Naive thymus-derived CD4-positive, alpha-beta T cell (primary cell): ENCODE measurements around the gene PCBP3. TPM values are rescaled to one million over a fixed set of nuclear protein-coding genes. Genes with fewer than 3 reads are reported as not detected.

Source experiments
- ATAC-seq: fragments of 150-1000 bp; cut with Tn5 transposase; 2 replicates; pipeline ENCODE4 v1.10.0; 2021; ENCODE audit warnings: mild to moderate bottlenecking, moderate library complexity
- CTCF ChIA-PET: fragments of 350-600 bp; sonication (Branson Sonifier 250); formaldehyde crosslinking; loops from one replicate; lab custom pipeline; 2021; ENCODE audit warnings: antibody characterized with exemption; lab: Charles Lee
- POLR2A ChIA-PET: fragments of 350-600 bp; sonication (Branson Sonifier 250); formaldehyde crosslinking; loops from one replicate; lab custom pipeline; 2021; ENCODE audit warnings: antibody characterized with exemption, inconsistent platforms; lab: Charles Lee
- DNase-seq, 9 donors: peaks; one replicate each; pipeline versions ENCODE4 v3.0.0 to v3.0.0-alpha.2; 2020 to 2022; ENCODE audit warnings: mixed read lengths in 1 of 9
- H3K27ac ChIP-seq: one replicate; pipeline ENCODE4 v1.7.0; 2013; ENCODE audit warnings: mild to moderate bottlenecking, low read depth, low read length, moderate library complexity
- H3K27me3 ChIP-seq, 2 donors: one replicate each; pipeline ENCODE4 v1.7.0; 2013; ENCODE audit warnings: low read length in 2 of 2, mild to moderate bottlenecking in 2 of 2, moderate library complexity in 2 of 2; ENCODE audit not compliant: control insufficient read depth in 2 of 2, insufficient read depth in 2 of 2
- H3K36me3 ChIP-seq, 3 experiments: 1 replicate in 2 of 3; 2 replicates in 1 of 3; pipeline ENCODE4 v1.7.0; 2013; ENCODE audit warnings: low read length in 3 of 3, mild to moderate bottlenecking in 3 of 3, moderate library complexity in 1 of 3; ENCODE audit not compliant: insufficient read depth in 3 of 3, control insufficient read depth in 2 of 3
- H3K4me1 ChIP-seq, 2 donors: one replicate each; pipeline ENCODE4 v1.7.0; 2013; ENCODE audit warnings: low read length in 2 of 2, mild to moderate bottlenecking in 2 of 2, moderate library complexity in 1 of 2; ENCODE audit not compliant: control insufficient read depth in 2 of 2, insufficient read depth in 2 of 2
- H3K4me3 ChIP-seq: 2 replicates; pipeline ENCODE4 v1.7.0; 2013; ENCODE audit warnings: mild to moderate bottlenecking, low read length
- H3K9me3 ChIP-seq, 3 experiments: 1 replicate in 2 of 3; 2 replicates in 1 of 3; pipeline ENCODE4 v1.7.0; 2013; ENCODE audit warnings: low read length in 3 of 3; ENCODE audit not compliant: control insufficient read depth in 2 of 3
- H3K27ac Mint-ChIP-seq, 9 donors: one replicate each; pipeline ENCODE4 v1.8.0; 2020 to 2022; ENCODE audit warnings: mixed read lengths in 9 of 9, mild to moderate bottlenecking in 8 of 9, moderate library complexity in 5 of 9, inconsistent platforms in 2 of 9
- H3K27me3 Mint-ChIP-seq, 5 donors: one replicate each; pipeline ENCODE4 v1.8.0; 2021 to 2022; ENCODE audit warnings: mixed read lengths in 5 of 5, mild to moderate bottlenecking in 1 of 5
- H3K36me3 Mint-ChIP-seq, 5 donors: one replicate each; pipeline ENCODE4 v1.8.0; 2020 to 2022; ENCODE audit warnings: mixed read lengths in 5 of 5, mild to moderate bottlenecking in 3 of 5, inconsistent platforms in 1 of 5
- H3K4me1 Mint-ChIP-seq, 7 donors: one replicate each; pipeline ENCODE4 v1.8.0; 2020 to 2022; ENCODE audit warnings: mixed read lengths in 7 of 7, mild to moderate bottlenecking in 3 of 7, inconsistent platforms in 1 of 7
- H3K4me3 Mint-ChIP-seq, 10 donors: one replicate each; pipeline ENCODE4 v1.8.0; 2020 to 2022; ENCODE audit warnings: mild to moderate bottlenecking in 10 of 10, mixed read lengths in 10 of 10, moderate library complexity in 6 of 10, inconsistent platforms in 2 of 10
- H3K9me3 Mint-ChIP-seq, 11 donors: one replicate each; pipeline ENCODE4 v1.8.0; 2020 to 2022; ENCODE audit warnings: mixed read lengths in 11 of 11, mild to moderate bottlenecking in 4 of 11, inconsistent platforms in 1 of 11, moderate library complexity in 1 of 11
- intact Hi-C, 2 donors: fragments of 100-400 bp; cut with micrococcal nuclease; formaldehyde crosslinking; loops; one replicate each; pipeline ENCODE4 v1.15.1; 2023
- polyA plus RNA-seq, 2 donors: library from polyadenylated mRNA; unstranded; fragments of 300-500 nt; fragmentation: Illumina TruSeq; gene quantifications; one replicate each; pipeline ENCODE4 v1.2.3, GENCODE V29; 2021
- total RNA-seq, 6 experiments: library from RNA in 5 of 6; stranded (reverse) in 5 of 6; gene quantifications; 1 replicate in 5 of 6; 2 replicates in 1 of 6; pipeline ENCODE4 v1.2.3 and lab custom pipeline; 2021 to 2026

Gene PCBP3
- total and polyA plus RNA-seq, 7 experiments from 2014 or later, result 1.2 to 5.2 (median 1.6) TPM

- Histone ChIP-seq H3K27ac (no peak overlapping the region), H3K4me1 (peaks cover 48 to 78% of the 10 kb centered on the region in 2 donors), H3K9me3 (peaks cover 0 to 5% (median 0%) of the 10 kb centered on the region in 3 experiments), H3K27me3 (no peaks in the 10 kb centered on the region), H3K4me3 (no peak overlapping the region), H3K36me3 (no peaks in the 10 kb centered on the region)
- peaks cover 0 to 11% (median 4%) of the 10 kb centered on the region in 5 donors for H3K36me3 Mint-ChIP-seq
- peak in 5 of 9 donors; percentile 11 to 41 (median 21) for DNase-seq
- POLR2A ChIA-PET, result interaction anchor here (0.8 to 1.2 kb wide), 2 partner anchors 18 to 86 kb away, joined by 4 read pairs; no protein-coding TSS in a partner anchor
- peak overlapping the region in 9 of 10 donors; percentile 24 to 81 (median 62) for H3K4me3 Mint-ChIP-seq
- intact Hi-C loops, result no loop called here
- no peak for ATAC-seq
- H3K4me1 Mint-ChIP-seq, result peaks cover 53 to 97% (median 91%) of the 10 kb centered on the region in 7 donors
- peaks cover 0 to 17% (median 0%) of the 10 kb centered on the region in 5 donors for H3K27me3 Mint-ChIP-seq
- H3K9me3 Mint-ChIP-seq, result peaks cover 3 to 16% (median 7%) of the 10 kb centered on the region in 11 donors
- CTCF ChIA-PET, result interaction anchor here (4.7 kb wide), 1 partner anchor 35 kb away, joined by 18 read pairs; no protein-coding TSS in a partner anchor
- peak overlapping the region in 7 of 9 donors; percentile 87 to 93 (median 90) for H3K27ac Mint-ChIP-seq
These were observed 244.3 kb downstream of the PCBP3 start for GRCh38 chr21:45887788-45888187.

- intact Hi-C loops, result no loop called here
- H3K27me3 Mint-ChIP-seq, result peaks cover 0 to 17% (median 0%) of the 10 kb centered on the region in 5 donors
- ChIA-PET POLR2A (interaction anchor here (0.6 to 1.3 kb wide), 5 partner anchors 18 to 397 kb away, joined by 3 to 4 read pairs (median 3); partner anchors contain the start of gene MCM3AP), CTCF (interaction anchor here (0.6 to 4.7 kb wide), 3 partner anchors 8 to 34 kb away, joined by 4 to 18 read pairs (median 7); no protein-coding TSS in a partner anchor)
- peaks cover 3 to 9% (median 6%) of the 10 kb centered on the region in 11 donors for H3K9me3 Mint-ChIP-seq
- Histone ChIP-seq H3K27ac (no peak overlapping the region), H3K9me3 (peaks cover 0 to 5% (median 0%) of the 10 kb centered on the region in 3 experiments), H3K27me3 (no peaks in the 10 kb centered on the region), H3K4me3 (no peak overlapping the region), H3K36me3 (no peaks in the 10 kb centered on the region), H3K4me1 (peaks cover 50 to 84% of the 10 kb centered on the region in 2 donors)
- DNase-seq (peak in 3 of 9 donors; percentile 16 to 36 (median 26)), ATAC-seq (peak; percentile 27)
- peak overlapping the region in 6 of 9 donors; percentile 1 to 92 (median 66) for H3K27ac Mint-ChIP-seq
- peaks cover 57 to 95% (median 94%) of the 10 kb centered on the region in 7 donors for H3K4me1 Mint-ChIP-seq
- H3K4me3 Mint-ChIP-seq, result peak overlapping the region in 9 of 10 donors; percentile 24 to 84 (median 66)
- peaks cover 0 to 11% (median 0%) of the 10 kb centered on the region in 5 donors for H3K36me3 Mint-ChIP-seq
These were observed 245.0 kb downstream of the PCBP3 start for GRCh38 chr21:45888386-45889009.

- H3K27me3 Mint-ChIP-seq, result peaks cover 0 to 17% (median 0%) of the 10 kb centered on the region in 5 donors
- peaks cover 3 to 9% (median 6%) of the 10 kb centered on the region in 11 donors for H3K9me3 Mint-ChIP-seq
- H3K27ac ChIP-seq, result no peak overlapping the region
- H3K36me3 Mint-ChIP-seq, result peaks cover 0 to 11% (median 0%) of the 10 kb centered on the region in 5 donors
- peak overlapping the region; percentile 3 for H3K4me3 ChIP-seq
- peak overlapping the region in 8 of 10 donors; percentile 24 to 79 (median 67) for H3K4me3 Mint-ChIP-seq
- peaks cover 50 to 84% of the 10 kb centered on the region in 2 donors for H3K4me1 ChIP-seq
- ATAC-seq, result no peak
- CTCF ChIA-PET, result interaction anchor here (1.6 to 4.7 kb wide), 2 partner anchors 9 to 33 kb away, joined by 7 to 18 read pairs; no protein-coding TSS in a partner anchor
- H3K27ac Mint-ChIP-seq, result peak overlapping the region in 6 of 9 donors; percentile 1 to 92 (median 66)
- DNase-seq, result peak in 4 of 9 donors; percentile 18 to 41 (median 21)
- H3K27me3 ChIP-seq, result no peaks in the 10 kb centered on the region
- H3K36me3 ChIP-seq, result no peaks in the 10 kb centered on the region
- peaks cover 0 to 5% (median 0%) of the 10 kb centered on the region in 3 experiments for H3K9me3 ChIP-seq
- peaks cover 57 to 94% (median 92%) of the 10 kb centered on the region in 7 donors for H3K4me1 Mint-ChIP-seq
- intact Hi-C loops, result no loop called here
- POLR2A ChIA-PET, result interaction anchor here (0.5 to 1.3 kb wide), 5 partner anchors 9 to 396 kb away, joined by 3 read pairs; partner anchors contain the start of gene MCM3AP
These were observed 245.7 kb downstream of the PCBP3 start for GRCh38 chr21:45889256-45889655.

- CTCF ChIA-PET, result no interaction called here
- ATAC-seq (no peak), DNase-seq (no peak)
- no peak overlapping the region for H3K4me3 ChIP-seq
- H3K36me3 Mint-ChIP-seq, result peaks cover 0 to 10% (median 0%) of the 10 kb centered on the region in 5 donors
- H3K4me1 Mint-ChIP-seq, result peaks cover 51 to 91% (median 90%) of the 10 kb centered on the region in 7 donors
- H3K27ac Mint-ChIP-seq, result peak overlapping the region in 5 of 9 donors; percentile 24 to 79 (median 56)
- peaks cover 0 to 5% (median 0%) of the 10 kb centered on the region in 3 experiments for H3K9me3 ChIP-seq
- H3K4me1 ChIP-seq, result peaks cover 46 to 81% of the 10 kb centered on the region in 2 donors
- H3K36me3 ChIP-seq, result no peaks in the 10 kb centered on the region
- no peaks in the 10 kb centered on the region for H3K27me3 ChIP-seq
- H3K27me3 Mint-ChIP-seq, result peaks cover 0 to 17% (median 0%) of the 10 kb centered on the region in 5 donors
- H3K9me3 Mint-ChIP-seq, result peaks cover 3 to 9% (median 6%) of the 10 kb centered on the region in 11 donors
- peak overlapping the region in 4 of 10 donors; percentile 16 to 77 (median 72) for H3K4me3 Mint-ChIP-seq
- POLR2A ChIA-PET, result interaction anchor here (0.5 kb wide), 1 partner anchor 9 kb away, joined by 3 read pairs; no protein-coding TSS in a partner anchor
- H3K27ac ChIP-seq, result no peak overlapping the region
- intact Hi-C loops, result no loop called here
These were observed 246.4 kb downstream of the PCBP3 start for GRCh38 chr21:45889961-45890360.

- Mint-ChIP-seq H3K4me1 (peaks cover 36 to 75% (median 73%) of the 10 kb centered on the region in 7 donors), H3K27me3 (peaks cover 0 to 17% (median 0%) of the 10 kb centered on the region in 5 donors), H3K27ac (peak overlapping the region; percentile 3 to 86 (median 60)), H3K9me3 (no peaks in the 10 kb centered on the region), H3K4me3 (peak overlapping the region; percentile 29 to 81 (median 74)), H3K36me3 (no peaks in the 10 kb centered on the region)
- Histone ChIP-seq H3K27me3 (no peaks in the 10 kb centered on the region), H3K4me3 (no peak overlapping the region), H3K4me1 (peaks cover 33 to 65% of the 10 kb centered on the region in 2 donors), H3K36me3 (no peaks in the 10 kb centered on the region), H3K9me3 (no peaks in the 10 kb centered on the region), H3K27ac (no peak overlapping the region)
- POLR2A ChIA-PET, result no interaction called here
- DNase-seq (no peak), ATAC-seq (peak; percentile 3)
- intact Hi-C loops, result loop anchor here in 1 of 2 donors (1.0 to 2.0 kb wide), 2 partner anchors 31 to 1017 kb away; no protein-coding TSS in a partner anchor
- CTCF ChIA-PET, result interaction anchor here (1.3 kb wide), 1 partner anchor 11 kb away, joined by 3 read pairs; no protein-coding TSS in a partner anchor
These were observed 248.0 kb downstream of the PCBP3 start for GRCh38 chr21:45891388-45892155.
